Ishikawa (cell line): ENCODE measurements around the gene ADAMTS7.

ENCODE experiments used
- CEBPB ChIP-seq: IDR thresholded peaks from 2 replicates; pipeline ENCODE4 v1.6.1; 2012
- CREB1 ChIP-seq: IDR thresholded peaks from 2 replicates; pipeline ENCODE4 v1.6.1; 2012; ENCODE audit warnings: low read depth
- EGR1 ChIP-seq: IDR thresholded peaks from 2 replicates; pipeline ENCODE4 v1.6.1; 2012
- EP300 ChIP-seq: IDR thresholded peaks from 2 replicates; pipeline ENCODE4 v1.6.1; 2012; ENCODE audit warnings: borderline replicate concordance
- FOXM1 ChIP-seq: IDR thresholded peaks from 2 replicates; pipeline ENCODE4 v1.6.1; 2012; ENCODE audit warnings: low read depth, borderline replicate concordance
- NFIC ChIP-seq: IDR thresholded peaks from 2 replicates; pipeline ENCODE4 v1.6.1; 2012
- RAD21 ChIP-seq: IDR thresholded peaks from 2 replicates; pipeline ENCODE4 v1.6.1; 2012; ENCODE audit warnings: low read depth
- TAF1 ChIP-seq: IDR thresholded peaks from 2 replicates; pipeline ENCODE4 v1.6.1; 2012; ENCODE audit warnings: low read depth, mild to moderate bottlenecking
- TCF12 ChIP-seq: IDR thresholded peaks from 2 replicates; pipeline ENCODE4 v1.6.1; 2012; ENCODE audit warnings: low read depth
- TEAD4 ChIP-seq: IDR thresholded peaks from 2 replicates; pipeline ENCODE4 v1.6.1; 2012
- USF1 ChIP-seq: IDR thresholded peaks from 2 replicates; pipeline ENCODE4 v1.6.1; 2012
- YY1 ChIP-seq: IDR thresholded peaks from 2 replicates; pipeline ENCODE4 v1.6.1; 2012; ENCODE audit warnings: low read depth
- ZBTB7A ChIP-seq: IDR thresholded peaks from 2 replicates; pipeline ENCODE4 v1.6.1; 2012; ENCODE audit warnings: low read depth
- TF ChIP-seq, protein P1 (sequence below): IDR thresholded peaks from 2 replicates; pipeline ENCODE4 v1.6.1; 2012; ENCODE audit warnings: low read depth, mild to moderate bottlenecking
- TF ChIP-seq, protein P2 (sequence below): IDR thresholded peaks from 2 replicates; pipeline ENCODE4 v1.6.1; 2012

Gene ADAMTS7

GRCh38 chr15:78762985-78763795, 48.1 kb downstream of the ADAMTS7 start:
- TF ChIP-seq TCF12 (no peak), TEAD4 (no peak), EGR1 (no peak), CREB1 (no peak), YY1 (no peak), ZBTB7A (no peak), FOXM1 (no peak), NFIC (no peak), TAF1 (no peak), RAD21 (no peak), CEBPB (no peak), USF1 (no peak), EP300 (no peak)
- TF ChIP-seq, protein P1, sequence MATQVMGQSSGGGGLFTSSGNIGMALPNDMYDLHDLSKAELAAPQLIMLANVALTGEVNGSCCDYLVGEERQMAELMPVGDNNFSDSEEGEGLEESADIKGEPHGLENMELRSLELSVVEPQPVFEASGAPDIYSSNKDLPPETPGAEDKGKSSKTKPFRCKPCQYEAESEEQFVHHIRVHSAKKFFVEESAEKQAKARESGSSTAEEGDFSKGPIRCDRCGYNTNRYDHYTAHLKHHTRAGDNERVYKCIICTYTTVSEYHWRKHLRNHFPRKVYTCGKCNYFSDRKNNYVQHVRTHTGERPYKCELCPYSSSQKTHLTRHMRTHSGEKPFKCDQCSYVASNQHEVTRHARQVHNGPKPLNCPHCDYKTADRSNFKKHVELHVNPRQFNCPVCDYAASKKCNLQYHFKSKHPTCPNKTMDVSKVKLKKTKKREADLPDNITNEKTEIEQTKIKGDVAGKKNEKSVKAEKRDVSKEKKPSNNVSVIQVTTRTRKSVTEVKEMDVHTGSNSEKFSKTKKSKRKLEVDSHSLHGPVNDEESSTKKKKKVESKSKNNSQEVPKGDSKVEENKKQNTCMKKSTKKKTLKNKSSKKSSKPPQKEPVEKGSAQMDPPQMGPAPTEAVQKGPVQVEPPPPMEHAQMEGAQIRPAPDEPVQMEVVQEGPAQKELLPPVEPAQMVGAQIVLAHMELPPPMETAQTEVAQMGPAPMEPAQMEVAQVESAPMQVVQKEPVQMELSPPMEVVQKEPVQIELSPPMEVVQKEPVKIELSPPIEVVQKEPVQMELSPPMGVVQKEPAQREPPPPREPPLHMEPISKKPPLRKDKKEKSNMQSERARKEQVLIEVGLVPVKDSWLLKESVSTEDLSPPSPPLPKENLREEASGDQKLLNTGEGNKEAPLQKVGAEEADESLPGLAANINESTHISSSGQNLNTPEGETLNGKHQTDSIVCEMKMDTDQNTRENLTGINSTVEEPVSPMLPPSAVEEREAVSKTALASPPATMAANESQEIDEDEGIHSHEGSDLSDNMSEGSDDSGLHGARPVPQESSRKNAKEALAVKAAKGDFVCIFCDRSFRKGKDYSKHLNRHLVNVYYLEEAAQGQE, result no peak
- TF ChIP-seq, protein P2, sequence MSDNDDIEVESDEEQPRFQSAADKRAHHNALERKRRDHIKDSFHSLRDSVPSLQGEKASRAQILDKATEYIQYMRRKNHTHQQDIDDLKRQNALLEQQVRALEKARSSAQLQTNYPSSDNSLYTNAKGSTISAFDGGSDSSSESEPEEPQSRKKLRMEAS, result no peak

DNA sequence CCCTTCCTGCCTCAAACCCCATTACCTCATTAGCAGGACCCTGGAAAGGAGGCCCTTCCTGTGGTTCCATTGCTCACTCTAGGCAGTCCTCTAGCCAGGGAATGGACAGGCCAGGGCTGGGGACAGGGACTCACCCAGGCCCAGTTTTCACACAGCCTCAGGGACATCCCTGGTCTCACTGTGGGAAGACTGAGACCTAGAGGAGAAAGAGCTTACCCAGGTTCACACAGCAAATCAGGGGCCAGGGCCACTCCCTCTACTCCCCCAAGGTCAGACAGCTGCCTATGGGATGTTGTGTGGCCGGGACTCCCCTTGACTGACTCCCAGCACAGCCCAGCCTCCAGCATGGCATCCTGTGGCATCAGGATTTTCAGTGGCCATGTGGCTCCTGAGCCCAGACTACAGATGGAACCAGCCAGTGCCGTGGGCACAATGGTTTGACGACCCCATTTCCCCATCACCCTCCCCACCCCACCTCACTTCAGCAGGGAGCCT, 49.3 kb downstream of the ADAMTS7 start:
- TF ChIP-seq TAF1 (no peak), YY1 (no peak), USF1 (no peak), CREB1 (no peak), TEAD4 (no peak), CEBPB (no peak), NFIC (no peak), TCF12 (no peak), RAD21 (no peak), FOXM1 (no peak)
- TF ChIP-seq, protein P2, result no peak
- TF ChIP-seq, protein P1, result no peak

GRCh38 chr15:78761020-78761419, 50.2 kb downstream of the ADAMTS7 start:
- no peak for TF ChIP-seq TAF1
- no peak for TF ChIP-seq EGR1
- no peak for TF ChIP-seq FOXM1
- TF ChIP-seq CEBPB, result no peak
- TF ChIP-seq NFIC, result no peak
- TF ChIP-seq YY1, result no peak
- TF ChIP-seq, protein P1, result no peak
- no peak for TF ChIP-seq USF1
- TF ChIP-seq, protein P2, result no peak
- no peak for TF ChIP-seq TCF12
- no peak for TF ChIP-seq CREB1
- TF ChIP-seq RAD21, result no peak
- no peak for TF ChIP-seq ZBTB7A
- TF ChIP-seq EP300, result no peak
- TF ChIP-seq TEAD4, result no peak
